HEK293 (cell line): ENCODE measurements around the gene OPCML.

ENCODE experiments used
- CTCF ChIA-PET: fragments of 350-600 bp; formaldehyde crosslinking; extraction: SDS; loops from one replicate; lab custom pipeline; 2021; ENCODE audit warnings: antibody characterized with exemption; lab: Yijun Ruan, JAX
- POLR2A ChIA-PET: fragments of 300-600 bp; formaldehyde crosslinking; extraction: SDS; loops from one replicate; lab custom pipeline; 2020; ENCODE audit warnings: antibody characterized with exemption, inconsistent platforms; lab: Yijun Ruan, JAX
- H3K27ac ChIP-seq: fragments of 200-500 bp; sonication (Bioruptor generic); 2 replicates; pipeline ENCODE4 v1.5.1; 2014; ENCODE audit warnings: low read depth, low read length, control low read depth, inconsistent platforms; ENCODE audit errors: extremely low read depth
- H3K36me3 ChIP-seq, 2 experiments: fragments of 200-500 bp in 1 of 2; sonication (Bioruptor generic) in 1 of 2; 1 replicate in 1 of 2; 2 replicates in 1 of 2; pipeline ENCODE4 v1.5.1; 2014 to 2017; ENCODE audit warnings: inconsistent platforms in 2 of 2, low read length in 2 of 2; ENCODE audit not compliant: control insufficient read depth in 2 of 2, insufficient read depth in 1 of 2
- H3K4me1 ChIP-seq: fragments of 200-500 bp; sonication (Bioruptor generic); 2 replicates; pipeline ENCODE4 v1.5.1; 2014; ENCODE audit warnings: mild to moderate bottlenecking, low read length, inconsistent platforms; ENCODE audit not compliant: control insufficient read depth, insufficient read depth
- H3K4me3 ChIP-seq: 2 replicates; pipeline ENCODE4 v1.5.1; 2011; ENCODE audit warnings: low read depth, mild to moderate bottlenecking, control low read depth, low read length, moderate library complexity
- H3K9me3 ChIP-seq: fragments of 200-500 bp; sonication (Bioruptor generic); 2 replicates; pipeline ENCODE4 v1.5.1; 2014; ENCODE audit warnings: low read depth, low read length, inconsistent platforms; ENCODE audit not compliant: control insufficient read depth, insufficient read depth
- BCL11B ChIP-seq: fragments of 450-650 bp; formaldehyde crosslinking; IDR thresholded peaks from 2 replicates; pipeline ENCODE4 v1.5.1; 2016; ENCODE audit warnings: low read depth, missing biosample characterization, missing genetic modification characterization
- EGR2 ChIP-seq: fragments of 450-650 bp; formaldehyde crosslinking; IDR thresholded peaks from 2 replicates; pipeline ENCODE4 v1.5.1; 2016; ENCODE audit warnings: low read depth, missing biosample characterization, missing genetic modification characterization
- GFI1B ChIP-seq: fragments of 450-650 bp; formaldehyde crosslinking; IDR thresholded peaks from 2 replicates; pipeline ENCODE4 v1.5.1; 2016; ENCODE audit warnings: missing biosample characterization, missing genetic modification characterization
- OSR2 ChIP-seq: fragments of 450-650 bp; formaldehyde crosslinking; IDR thresholded peaks from 2 replicates; pipeline ENCODE4 v1.5.1; 2016; ENCODE audit warnings: missing biosample characterization, missing genetic modification characterization
- SP3 ChIP-seq: fragments of 450-650 bp; formaldehyde crosslinking; IDR thresholded peaks from 2 replicates; pipeline ENCODE4 v1.5.1; 2016; ENCODE audit warnings: missing biosample characterization, missing genetic modification characterization
- ZBTB11 ChIP-seq: fragments of 450-650 bp; formaldehyde crosslinking; conservative IDR thresholded peaks from 2 replicates; pipeline ENCODE4 v1.5.1; 2016; ENCODE audit warnings: low read depth, missing biosample characterization, missing genetic modification characterization
- ZBTB21 ChIP-seq: fragments of 450-650 bp; formaldehyde crosslinking; IDR thresholded peaks from 2 replicates; pipeline ENCODE4 v1.5.1; 2017; ENCODE audit warnings: missing biosample characterization, missing genetic modification characterization
- ZNF121 ChIP-seq: fragments of 450-650 bp; formaldehyde crosslinking; IDR thresholded peaks from 2 replicates; pipeline ENCODE4 v1.5.1; 2016; ENCODE audit warnings: missing biosample characterization, missing genetic modification characterization
- ZNF157 ChIP-seq: fragments of 450-650 bp; formaldehyde crosslinking; IDR thresholded peaks from 2 replicates; pipeline ENCODE4 v1.5.1; 2016; ENCODE audit warnings: missing biosample characterization, missing genetic modification characterization
- ZNF214 ChIP-seq: fragments of 450-650 bp; formaldehyde crosslinking; IDR thresholded peaks from 2 replicates; pipeline ENCODE4 v1.5.1; 2017; ENCODE audit warnings: missing biosample characterization, mild to moderate bottlenecking, missing genetic modification characterization, borderline replicate concordance
- ZNF324 ChIP-seq: fragments of 450-650 bp; formaldehyde crosslinking; IDR thresholded peaks from 2 replicates; pipeline ENCODE4 v1.5.1; 2016; ENCODE audit warnings: missing biosample characterization, missing genetic modification characterization
- ZNF354C ChIP-seq: fragments of 450-650 bp; formaldehyde crosslinking; IDR thresholded peaks from 2 replicates; pipeline ENCODE4 v1.5.1; 2016; ENCODE audit warnings: missing biosample characterization, missing genetic modification characterization, low read depth, borderline replicate concordance
- ZNF423 ChIP-seq: fragments of 450-650 bp; formaldehyde crosslinking; IDR thresholded peaks from 2 replicates; pipeline ENCODE4 v1.5.1; 2016; ENCODE audit warnings: missing biosample characterization, missing genetic modification characterization
- ZNF501 ChIP-seq: fragments of 450-650 bp; formaldehyde crosslinking; IDR thresholded peaks from 2 replicates; pipeline ENCODE4 v1.5.1; 2016; ENCODE audit warnings: missing biosample characterization, missing genetic modification characterization
- ZNF514 ChIP-seq: fragments of 450-650 bp; formaldehyde crosslinking; IDR thresholded peaks from 2 replicates; pipeline ENCODE4 v1.5.1; 2016; ENCODE audit warnings: missing biosample characterization, missing genetic modification characterization
- ZNF549 ChIP-seq: fragments of 450-650 bp; IDR thresholded peaks from 2 replicates; pipeline ENCODE4 v1.5.1; 2018; ENCODE audit warnings: missing biosample characterization, missing genetic modification characterization, mild to moderate bottlenecking, inconsistent platforms, moderate library complexity
- ZNF677 ChIP-seq: fragments of 450-650 bp; IDR thresholded peaks from 2 replicates; pipeline ENCODE4 v1.5.0; 2018; ENCODE audit warnings: missing biosample characterization, mild to moderate bottlenecking, missing genetic modification characterization, moderate library complexity
- ZNF747 ChIP-seq: fragments of 450-650 bp; formaldehyde crosslinking; IDR thresholded peaks from 2 replicates; pipeline ENCODE4 v1.5.1; 2016; ENCODE audit warnings: missing biosample characterization, missing genetic modification characterization
- ZNF791 ChIP-seq: fragments of 450-650 bp; formaldehyde crosslinking; IDR thresholded peaks from 2 replicates; pipeline ENCODE4 v1.5.1; 2016; ENCODE audit warnings: missing biosample characterization, missing genetic modification characterization
- ZSCAN18 ChIP-seq: fragments of 450-650 bp; formaldehyde crosslinking; IDR thresholded peaks from 2 replicates; pipeline ENCODE4 v1.5.1; 2016; ENCODE audit warnings: missing biosample characterization, missing genetic modification characterization
- TF ChIP-seq, protein P1 (sequence below): fragments of 450-650 bp; formaldehyde crosslinking; IDR thresholded peaks from 2 replicates; pipeline ENCODE4 v1.5.1; 2016; ENCODE audit warnings: missing biosample characterization, missing genetic modification characterization
- TF ChIP-seq, protein P2 (sequence below): fragments of 450-650 bp; formaldehyde crosslinking; IDR thresholded peaks from 2 replicates; pipeline ENCODE4 v1.5.1; 2017; ENCODE audit warnings: missing biosample characterization, missing genetic modification characterization
- TF ChIP-seq, protein P3 (sequence below): fragments of 450-650 bp; IDR thresholded peaks from 2 replicates; pipeline ENCODE4 v1.5.1; 2018; ENCODE audit warnings: missing biosample characterization, mild to moderate bottlenecking, missing genetic modification characterization
- TF ChIP-seq, protein P4 (sequence below): sonication (generic); formaldehyde crosslinking; IDR thresholded peaks from 2 replicates; pipeline ENCODE4 v1.8.1; 2022; ENCODE audit warnings: mild to moderate bottlenecking, moderate library complexity, missing genetic modification reagents

Gene OPCML

DNA sequence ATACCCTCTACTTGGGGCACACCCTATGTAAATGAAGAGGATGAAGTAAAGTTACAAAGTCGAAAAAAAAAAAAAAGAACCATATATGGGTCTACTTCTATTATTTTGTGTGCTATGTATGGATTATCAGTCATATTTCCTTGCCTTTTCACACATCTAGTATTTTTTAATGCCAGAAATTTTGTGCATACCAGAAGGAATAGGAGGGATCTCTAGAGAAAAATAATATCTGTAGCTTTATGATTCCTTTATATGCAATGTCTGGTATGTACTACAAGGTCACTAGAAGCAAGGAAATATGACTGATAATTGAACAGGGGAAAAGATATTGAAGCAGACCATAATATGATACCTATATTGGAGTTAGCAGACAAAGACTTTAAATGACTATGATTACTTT lies 713.4 kb downstream of the OPCML start:
- POLR2A ChIA-PET, result no interaction called here
- no peaks in the 10 kb centered on the region for H3K36me3 ChIP-seq
- CTCF ChIA-PET, result no interaction called here
- no peaks in the 10 kb centered on the region for H3K9me3 ChIP-seq
- no peak overlapping the region for H3K27ac ChIP-seq
- no peak overlapping the region for H3K4me3 ChIP-seq
- no peaks in the 10 kb centered on the region for H3K4me1 ChIP-seq
- TF ChIP-seq OSR2 (no peak), GFI1B (no peak), ZNF324 (tag by site-specific recombination) (no peak), BCL11B (tag by site-specific recombination) (no peak), ZNF747 (tag by site-specific recombination) (no peak), EGR2 (tag by site-specific recombination) (no peak), ZSCAN18 (no peak), ZNF501 (tag by site-specific recombination) (no peak), ZNF121 (tag by site-specific recombination) (no peak), ZBTB21 (tag by site-specific recombination) (no peak), ZNF423 (tag by site-specific recombination) (no peak)
- TF ChIP-seq, protein P1, sequence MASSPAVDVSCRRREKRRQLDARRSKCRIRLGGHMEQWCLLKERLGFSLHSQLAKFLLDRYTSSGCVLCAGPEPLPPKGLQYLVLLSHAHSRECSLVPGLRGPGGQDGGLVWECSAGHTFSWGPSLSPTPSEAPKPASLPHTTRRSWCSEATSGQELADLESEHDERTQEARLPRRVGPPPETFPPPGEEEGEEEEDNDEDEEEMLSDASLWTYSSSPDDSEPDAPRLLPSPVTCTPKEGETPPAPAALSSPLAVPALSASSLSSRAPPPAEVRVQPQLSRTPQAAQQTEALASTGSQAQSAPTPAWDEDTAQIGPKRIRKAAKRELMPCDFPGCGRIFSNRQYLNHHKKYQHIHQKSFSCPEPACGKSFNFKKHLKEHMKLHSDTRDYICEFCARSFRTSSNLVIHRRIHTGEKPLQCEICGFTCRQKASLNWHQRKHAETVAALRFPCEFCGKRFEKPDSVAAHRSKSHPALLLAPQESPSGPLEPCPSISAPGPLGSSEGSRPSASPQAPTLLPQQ (tag by site-specific recombination), result no peak
- TF ChIP-seq, protein P2, sequence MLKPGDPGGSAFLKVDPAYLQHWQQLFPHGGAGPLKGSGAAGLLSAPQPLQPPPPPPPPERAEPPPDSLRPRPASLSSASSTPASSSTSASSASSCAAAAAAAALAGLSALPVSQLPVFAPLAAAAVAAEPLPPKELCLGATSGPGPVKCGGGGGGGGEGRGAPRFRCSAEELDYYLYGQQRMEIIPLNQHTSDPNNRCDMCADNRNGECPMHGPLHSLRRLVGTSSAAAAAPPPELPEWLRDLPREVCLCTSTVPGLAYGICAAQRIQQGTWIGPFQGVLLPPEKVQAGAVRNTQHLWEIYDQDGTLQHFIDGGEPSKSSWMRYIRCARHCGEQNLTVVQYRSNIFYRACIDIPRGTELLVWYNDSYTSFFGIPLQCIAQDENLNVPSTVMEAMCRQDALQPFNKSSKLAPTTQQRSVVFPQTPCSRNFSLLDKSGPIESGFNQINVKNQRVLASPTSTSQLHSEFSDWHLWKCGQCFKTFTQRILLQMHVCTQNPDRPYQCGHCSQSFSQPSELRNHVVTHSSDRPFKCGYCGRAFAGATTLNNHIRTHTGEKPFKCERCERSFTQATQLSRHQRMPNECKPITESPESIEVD (tag by site-specific recombination), result no peak
- TF ChIP-seq, protein P3, sequence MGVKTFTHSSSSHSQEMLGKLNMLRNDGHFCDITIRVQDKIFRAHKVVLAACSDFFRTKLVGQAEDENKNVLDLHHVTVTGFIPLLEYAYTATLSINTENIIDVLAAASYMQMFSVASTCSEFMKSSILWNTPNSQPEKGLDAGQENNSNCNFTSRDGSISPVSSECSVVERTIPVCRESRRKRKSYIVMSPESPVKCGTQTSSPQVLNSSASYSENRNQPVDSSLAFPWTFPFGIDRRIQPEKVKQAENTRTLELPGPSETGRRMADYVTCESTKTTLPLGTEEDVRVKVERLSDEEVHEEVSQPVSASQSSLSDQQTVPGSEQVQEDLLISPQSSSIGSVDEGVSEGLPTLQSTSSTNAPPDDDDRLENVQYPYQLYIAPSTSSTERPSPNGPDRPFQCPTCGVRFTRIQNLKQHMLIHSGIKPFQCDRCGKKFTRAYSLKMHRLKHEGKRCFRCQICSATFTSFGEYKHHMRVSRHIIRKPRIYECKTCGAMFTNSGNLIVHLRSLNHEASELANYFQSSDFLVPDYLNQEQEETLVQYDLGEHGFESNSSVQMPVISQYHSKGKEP (tag by site-specific recombination), result no peak

DNA sequence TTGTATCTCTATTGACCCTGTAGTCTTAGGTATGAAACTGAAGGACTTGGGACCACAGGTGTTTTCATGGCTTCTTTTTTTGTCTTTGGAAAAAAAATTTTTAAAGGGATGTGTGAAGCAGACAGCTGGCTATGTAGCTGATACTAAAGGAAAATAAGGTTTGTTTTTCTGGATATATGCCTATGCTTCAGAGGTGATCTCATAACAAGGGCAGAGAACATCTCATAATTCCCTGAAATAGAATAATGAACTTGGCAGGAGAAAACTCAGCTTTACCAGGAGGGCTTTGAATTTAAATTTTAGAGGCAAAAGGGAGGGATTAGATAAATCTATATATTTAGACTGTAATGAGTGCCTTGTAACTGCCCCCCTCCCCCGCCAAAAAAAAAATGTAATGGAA lies 714.9 kb downstream of the OPCML start:
- H3K4me3 ChIP-seq, result no peak overlapping the region
- no peaks in the 10 kb centered on the region for H3K36me3 ChIP-seq
- CTCF ChIA-PET, result no interaction called here
- no peaks in the 10 kb centered on the region for H3K9me3 ChIP-seq
- POLR2A ChIA-PET, result no interaction called here
- no peaks in the 10 kb centered on the region for H3K4me1 ChIP-seq
- no peak overlapping the region for H3K27ac ChIP-seq
- no peak for TF ChIP-seq ZNF549 (tag by site-specific recombination)
- TF ChIP-seq ZNF214 (tag by site-specific recombination), result no peak
- TF ChIP-seq SP3 (tag by site-specific recombination), result no peak
- TF ChIP-seq, protein P4, sequence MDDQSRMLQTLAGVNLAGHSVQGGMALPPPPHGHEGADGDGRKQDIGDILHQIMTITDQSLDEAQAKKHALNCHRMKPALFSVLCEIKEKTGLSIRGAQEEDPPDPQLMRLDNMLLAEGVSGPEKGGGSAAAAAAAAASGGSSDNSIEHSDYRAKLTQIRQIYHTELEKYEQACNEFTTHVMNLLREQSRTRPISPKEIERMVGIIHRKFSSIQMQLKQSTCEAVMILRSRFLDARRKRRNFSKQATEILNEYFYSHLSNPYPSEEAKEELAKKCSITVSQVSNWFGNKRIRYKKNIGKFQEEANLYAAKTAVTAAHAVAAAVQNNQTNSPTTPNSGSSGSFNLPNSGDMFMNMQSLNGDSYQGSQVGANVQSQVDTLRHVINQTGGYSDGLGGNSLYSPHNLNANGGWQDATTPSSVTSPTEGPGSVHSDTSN (CRISPR knock-in tag), result no peak
- no peak for TF ChIP-seq ZNF501 (tag by site-specific recombination)
- TF ChIP-seq ZNF514 (tag by site-specific recombination), result no peak
- TF ChIP-seq ZBTB11 (tag by site-specific recombination), result no peak
- TF ChIP-seq ZNF677, result no peak
- no peak for TF ChIP-seq ZNF157 (tag by site-specific recombination)
- TF ChIP-seq ZNF354C (tag by site-specific recombination), result no peak
- no peak for TF ChIP-seq ZSCAN18
- TF ChIP-seq ZNF791 (tag by site-specific recombination), result no peak
